ENCODE measurements around the gene GLT1D1. TPM values are rescaled to one million over a fixed set of nuclear protein-coding genes. Genes with fewer than 3 reads are reported as not detected.

Gene GLT1D1
- polyA plus RNA-seq, 1 of the 3 experiments (the other 2 are of a cell fraction) = 0.05 TPM

GRCh38 chr12:128827724-128828123, 25.6 kb upstream of the GLT1D1 start:
- no peaks in the 10 kb centered on the region for H4K20me1 ChIP-seq (ENCODE audit: insufficient read depth)
- CTCF ChIA-PET = no interaction called here
- no peaks in the 10 kb centered on the region for H3K27me3 ChIP-seq (ENCODE audit: insufficient read depth)
- no peak overlapping the region for H3K4me3 ChIP-seq (ENCODE audit: low read depth in 2 of 2, low read length in 1 of 2)
- POLR2A ChIA-PET = no interaction called here
- no peak overlapping the region for H2AFZ ChIP-seq (ENCODE audit: low read depth)
- TF ChIP-seq EP300 (IDR thresholded peaks at IDR 0.05; ENCODE audit: borderline replicate concordance in 1 of 2, low read depth in 1 of 2, low read length in 1 of 2) (no peak), USF2 (IDR thresholded peaks at IDR 0.05; ENCODE audit: borderline replicate concordance, low read depth, low read length) (no peak), RAD21 (IDR thresholded peaks at IDR 0.05; ENCODE audit: low read length) (no peak), EZH2phosphoT487 (IDR thresholded peaks at IDR 0.05; ENCODE audit: borderline replicate concordance, low read depth) (no peak), TAF1 (IDR thresholded peaks at IDR 0.05; ENCODE audit: borderline replicate concordance, low read depth, low read length) (no peak), POLR2AphosphoS5 (IDR thresholded peaks at IDR 0.05; ENCODE audit: low read depth, low read length) (no peak), FOSL2 (IDR thresholded peaks at IDR 0.05; ENCODE audit: borderline replicate concordance, low read depth) (no peak), REST (IDR thresholded peaks at IDR 0.05; ENCODE audit: low read depth, low read length) (no peak), TEAD4 (IDR thresholded peaks at IDR 0.05; ENCODE audit: borderline replicate concordance, insufficient read depth) (no peak), GATA2 (CRISPR knock-in tag; IDR thresholded peaks at IDR 0.05) (no peak), ELF1 (IDR thresholded peaks at IDR 0.05) (no peak), MAX (IDR thresholded peaks at IDR 0.05; ENCODE audit: low read depth) (no peak), IRF3 (IDR thresholded peaks at IDR 0.05; ENCODE audit: low read depth, low read length) (no peak), NFIC (IDR thresholded peaks at IDR 0.05; ENCODE audit: borderline replicate concordance) (no peak), NRF1 (IDR thresholded peaks at IDR 0.05; ENCODE audit: low read depth, low read length) (no peak), MEF2A (IDR thresholded peaks at IDR 0.05; ENCODE audit: borderline replicate concordance, low read depth) (no peak)
- peaks cover 0 to 5% of the 10 kb centered on the region in 2 experiments; a peak in 1 of 4 replicates for H3K4me1 ChIP-seq (ENCODE audit: control insufficient read depth in 1 of 2, insufficient read depth in 2 of 2, low read depth in 1 of 2, low read length in 1 of 2)
- H3K36me3 ChIP-seq (replicated peaks in 1 of 2; ENCODE audit: control insufficient read depth in 1 of 2, insufficient read depth in 2 of 2, low read length in 1 of 2) = no peaks in the 10 kb centered on the region
- H3K9ac ChIP-seq = no peak overlapping the region
- WGBS (ENCODE audit: low lambda C conversion rate) = 50% methylated on average over 1 of the region's 2 CpGs
- no peaks in the 10 kb centered on the region for H3K9me2 ChIP-seq
- no peaks in the 10 kb centered on the region for H3K9me3 ChIP-seq
- no peak overlapping the region for H3K4me2 ChIP-seq
- no peak overlapping the region for H3K27ac ChIP-seq (ENCODE audit: low read depth in 2 of 2, low read length in 1 of 2)
- H3F3A ChIP-seq (replicated peaks; ENCODE audit: insufficient read depth) = no peaks in the 10 kb centered on the region
- peaks cover 9% of the 10 kb centered on the region for H3K79me2 ChIP-seq (ENCODE audit: insufficient read depth)
- no peak for DNase-seq
